Trophoblast cell (in vitro differentiated cells and primary cell): ENCODE data around the gene NOTCH4.

ENCODE experiments used
- DNase-seq, 2 donors: peaks; one replicate each; pipeline ENCODE4 v3.0.0-alpha.2; 2016
- H2AFZ ChIP-seq: 2 replicates; pipeline ENCODE4 v1.6.1; 2013; ENCODE audit warnings: low read length, moderate library complexity, mild to moderate bottlenecking; ENCODE audit not compliant: insufficient read depth, poor library complexity
- H2AK5ac ChIP-seq: 2 replicates; pipeline ENCODE4 v1.6.1; 2013; ENCODE audit warnings: mild to moderate bottlenecking, low read length
- H2BK120ac ChIP-seq: 2 replicates; pipeline ENCODE4 v1.6.1; 2013; ENCODE audit warnings: low read length, mild to moderate bottlenecking, moderate library complexity; ENCODE audit not compliant: insufficient read depth, poor library complexity
- H2BK12ac ChIP-seq: 2 replicates; pipeline ENCODE4 v1.6.1; 2013; ENCODE audit warnings: mild to moderate bottlenecking, low read length, moderate library complexity
- H2BK5ac ChIP-seq: 2 replicates; pipeline ENCODE4 v1.6.1; 2013; ENCODE audit warnings: low read length, low read depth, moderate library complexity, mild to moderate bottlenecking; ENCODE audit not compliant: poor library complexity
- H3K14ac ChIP-seq: 2 replicates; pipeline ENCODE4 v1.6.1; 2013; ENCODE audit warnings: mild to moderate bottlenecking, low read length
- H3K18ac ChIP-seq: 2 replicates; pipeline ENCODE4 v1.6.1; 2013; ENCODE audit warnings: mild to moderate bottlenecking, low read length
- H3K23ac ChIP-seq: 2 replicates; pipeline ENCODE4 v1.6.1; 2013; ENCODE audit warnings: low read length
- H3K27ac ChIP-seq: 2 replicates; pipeline ENCODE4 v1.5.1; 2013; ENCODE audit warnings: low read depth, mild to moderate bottlenecking, inconsistent platforms, low read length, moderate library complexity
- H3K27me3 ChIP-seq: 2 replicates; pipeline ENCODE4 v1.6.1; 2013; ENCODE audit warnings: inconsistent platforms, mild to moderate bottlenecking, low read length, moderate library complexity; ENCODE audit not compliant: insufficient read depth
- H3K36me3 ChIP-seq, 2 experiments: 1 replicate in 1 of 2; 2 replicates in 1 of 2; pipeline ENCODE4 v1.6.1; 2013; ENCODE audit warnings: low read length in 2 of 2, mild to moderate bottlenecking in 2 of 2, moderate library complexity in 1 of 2; ENCODE audit not compliant: insufficient read depth in 2 of 2, control insufficient read depth in 1 of 2
- H3K4ac ChIP-seq: 2 replicates; pipeline ENCODE4 v1.6.1; 2013; ENCODE audit warnings: low read depth, mild to moderate bottlenecking, low read length, moderate library complexity
- H3K4me1 ChIP-seq, 2 experiments: 1 replicate in 1 of 2; 2 replicates in 1 of 2; pipeline ENCODE4 v1.6.1; 2013; ENCODE audit warnings: low read length in 2 of 2, mild to moderate bottlenecking in 2 of 2, moderate library complexity in 1 of 2; ENCODE audit not compliant: insufficient read depth in 2 of 2, control insufficient read depth in 1 of 2
- H3K4me2 ChIP-seq: 2 replicates; pipeline ENCODE4 v1.6.1; 2013; ENCODE audit warnings: inconsistent platforms, mild to moderate bottlenecking, low read length, moderate library complexity
- H3K4me3 ChIP-seq: 2 replicates; pipeline ENCODE4 v1.5.1; 2013; ENCODE audit warnings: mild to moderate bottlenecking, low read depth, low read length, inconsistent platforms
- H3K79me1 ChIP-seq: one replicate; pipeline ENCODE4 v1.6.1; 2013; ENCODE audit warnings: low read length
- H3K79me2 ChIP-seq: 2 replicates; pipeline ENCODE4 v1.6.1; 2013; ENCODE audit warnings: low read length, mild to moderate bottlenecking; ENCODE audit not compliant: control insufficient read depth, insufficient read depth, poor library complexity
- H3K9ac ChIP-seq: 2 replicates; pipeline ENCODE4 v1.6.1; 2013; ENCODE audit warnings: mild to moderate bottlenecking, low read length
- H3K9me3 ChIP-seq: 2 replicates; pipeline ENCODE4 v1.6.1; 2013; ENCODE audit warnings: low read depth, mild to moderate bottlenecking, control low read depth, inconsistent platforms, low read length; ENCODE audit not compliant: insufficient read depth
- H4K12ac ChIP-seq: 2 replicates; pipeline ENCODE4 v1.6.1; 2013; ENCODE audit warnings: low read depth, mild to moderate bottlenecking, low read length, moderate library complexity
- H4K8ac ChIP-seq: 2 replicates; pipeline ENCODE4 v1.6.1; 2013; ENCODE audit warnings: low read depth, mild to moderate bottlenecking, low read length, moderate library complexity
- H4K91ac ChIP-seq: one replicate; pipeline ENCODE4 v1.6.1; 2013; ENCODE audit warnings: low read depth, mild to moderate bottlenecking, low read length, moderate library complexity
- WGBS: extraction: QIAGEN DNeasy Blood & Tissue Kit; methylation state at CpG from one replicate; pipeline ENCODE4 v1.1.7; 2013; ENCODE audit warnings: missing lambda C conversion rate; ENCODE audit not compliant: insufficient read length, insufficient coverage; ENCODE audit errors: extremely low coverage; 5-methylcytosine and 5-hydroxymethylcytosine counted together

NOTCH4 gene

DNA sequence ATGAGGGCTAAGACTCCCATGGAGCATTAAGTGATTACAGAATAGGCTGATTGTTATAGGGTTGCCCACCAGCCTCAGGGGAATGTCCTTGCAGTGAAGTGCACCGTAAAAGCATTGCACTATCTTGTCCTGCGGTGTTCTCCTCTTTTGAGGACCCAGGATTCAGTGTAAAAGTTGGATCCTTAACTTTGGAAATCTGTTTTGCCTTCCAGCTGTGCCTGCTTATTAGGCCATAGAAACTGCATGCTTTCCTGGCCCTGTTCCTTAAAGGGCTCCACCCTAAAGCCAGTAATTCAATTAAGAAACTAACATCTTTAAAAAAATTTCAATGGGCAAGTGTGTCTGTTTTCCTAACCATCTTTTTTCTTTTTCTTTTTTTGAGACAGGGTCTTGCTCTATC, 25.4 kb upstream of the NOTCH4 start:
- H2BK12ac ChIP-seq, result no peak overlapping the region
- H3K23ac ChIP-seq, result no peak overlapping the region
- WGBS, result no CpG with 5 or more reads among the region's 2 CpGs

DNA sequence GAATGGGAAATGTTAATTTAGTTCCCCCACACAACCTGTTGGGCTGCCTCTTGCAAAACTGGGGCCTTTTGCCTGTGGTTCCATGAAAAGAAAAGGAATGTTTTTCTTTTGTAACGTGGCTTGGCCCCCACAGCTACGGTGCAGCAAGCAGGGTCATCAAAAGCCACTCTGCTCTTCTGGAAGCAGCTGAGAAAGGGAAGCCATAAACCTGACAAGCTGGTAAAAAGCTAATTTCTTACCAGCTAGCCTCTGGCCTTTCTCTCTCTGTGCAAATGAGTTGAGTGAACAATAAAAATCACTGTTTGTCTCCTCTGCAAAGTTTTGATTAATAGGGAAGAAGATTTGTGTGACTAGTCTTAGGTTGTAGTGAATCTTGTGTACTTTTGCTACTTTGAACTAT, 23.5 kb upstream of the NOTCH4 start:
- H2BK120ac ChIP-seq, result no peak overlapping the region
- no peak overlapping the region for H3K14ac ChIP-seq
- no peak overlapping the region for H2BK12ac ChIP-seq
- WGBS, result no CpG with 5 or more reads among the region's 2 CpGs
- no peak overlapping the region for H4K12ac ChIP-seq
- H3K9me3 ChIP-seq, result peaks cover 3% of the 10 kb centered on the region
- H4K8ac ChIP-seq, result no peak overlapping the region
- H2AFZ ChIP-seq, result no peak overlapping the region
- no peak overlapping the region for H3K9ac ChIP-seq
- DNase-seq, result no peak
- no peaks in the 10 kb centered on the region for H3K27me3 ChIP-seq
- no peaks in the 10 kb centered on the region for H3K79me1 ChIP-seq
- no peak overlapping the region for H3K4ac ChIP-seq
- no peak overlapping the region for H3K27ac ChIP-seq
- H3K23ac ChIP-seq, result no peak overlapping the region
- H3K4me3 ChIP-seq, result no peak overlapping the region
- no peaks in the 10 kb centered on the region for H3K79me2 ChIP-seq
- H4K91ac ChIP-seq, result no peak overlapping the region
- no peaks in the 10 kb centered on the region for H3K4me1 ChIP-seq
- no peaks in the 10 kb centered on the region for H3K36me3 ChIP-seq
- H3K4me2 ChIP-seq, result no peak overlapping the region
- H2BK5ac ChIP-seq, result no peak overlapping the region
- no peak overlapping the region for H3K18ac ChIP-seq
- H2AK5ac ChIP-seq, result no peak overlapping the region

More for the DNA sequence above, 25.4 kb upstream of the NOTCH4 start:
- Histone ChIP-seq H3K9me3 (peaks cover 3% of the 10 kb centered on the region), H3K4me1 (no peaks in the 10 kb centered on the region), H3K27ac (no peak overlapping the region), H4K91ac (no peak overlapping the region), H3K18ac (no peak overlapping the region), H2BK5ac (no peak overlapping the region), H3K4me2 (no peak overlapping the region), H3K14ac (no peak overlapping the region), H3K27me3 (no peaks in the 10 kb centered on the region), H3K4me3 (no peak overlapping the region), H3K79me2 (no peaks in the 10 kb centered on the region), H3K79me1 (no peaks in the 10 kb centered on the region), H3K4ac (no peak overlapping the region), H2BK120ac (no peak overlapping the region), H2AFZ (no peak overlapping the region), H4K12ac (no peak overlapping the region), H3K36me3 (no peaks in the 10 kb centered on the region), H3K9ac (no peak overlapping the region), H2AK5ac (no peak overlapping the region), H4K8ac (no peak overlapping the region)
- no peak for DNase-seq

DNA sequence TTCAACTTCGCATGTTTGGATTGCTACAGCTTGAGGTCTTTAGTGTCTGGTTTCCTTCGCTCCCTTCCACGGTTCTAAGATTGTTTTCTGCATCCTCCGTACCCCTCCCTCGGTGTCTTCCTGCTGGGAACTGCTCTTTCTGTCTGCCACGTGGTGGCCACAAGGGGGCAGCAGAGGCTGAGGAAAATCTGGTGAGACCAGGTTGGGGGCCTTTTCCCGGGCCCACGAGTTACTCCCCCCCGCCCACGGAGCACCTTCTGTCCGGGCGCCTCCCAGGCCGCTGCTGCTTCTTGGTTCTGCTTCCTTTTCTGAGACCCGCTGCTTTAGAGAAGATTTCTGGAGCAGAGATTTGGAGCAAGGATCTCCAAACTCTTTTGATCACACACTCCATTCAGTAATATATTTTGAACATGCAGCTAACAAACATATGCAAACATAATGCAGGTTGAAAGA, 21.1 kb upstream of the NOTCH4 start:
- Histone ChIP-seq H2AK5ac (no peak overlapping the region), H3K4me1 (no peaks in the 10 kb centered on the region), H4K8ac (no peak overlapping the region), H3K4me2 (no peak overlapping the region), H2BK5ac (no peak overlapping the region), H3K27me3 (no peaks in the 10 kb centered on the region), H4K12ac (no peak overlapping the region), H2AFZ (no peak overlapping the region), H3K23ac (no peak overlapping the region), H2BK120ac (no peak overlapping the region), H3K14ac (no peak overlapping the region), H3K9me3 (peaks cover 3% of the 10 kb centered on the region), H3K79me1 (no peaks in the 10 kb centered on the region), H3K27ac (no peak overlapping the region), H3K4me3 (no peak overlapping the region), H3K36me3 (no peaks in the 10 kb centered on the region), H3K79me2 (no peaks in the 10 kb centered on the region), H4K91ac (no peak overlapping the region), H2BK12ac (no peak overlapping the region), H3K9ac (no peak overlapping the region), H3K18ac (no peak overlapping the region), H3K4ac (no peak overlapping the region)
- no CpG with 5 or more reads among the region's 14 CpGs for WGBS
- peak; percentile 57 to 81 for DNase-seq

DNA sequence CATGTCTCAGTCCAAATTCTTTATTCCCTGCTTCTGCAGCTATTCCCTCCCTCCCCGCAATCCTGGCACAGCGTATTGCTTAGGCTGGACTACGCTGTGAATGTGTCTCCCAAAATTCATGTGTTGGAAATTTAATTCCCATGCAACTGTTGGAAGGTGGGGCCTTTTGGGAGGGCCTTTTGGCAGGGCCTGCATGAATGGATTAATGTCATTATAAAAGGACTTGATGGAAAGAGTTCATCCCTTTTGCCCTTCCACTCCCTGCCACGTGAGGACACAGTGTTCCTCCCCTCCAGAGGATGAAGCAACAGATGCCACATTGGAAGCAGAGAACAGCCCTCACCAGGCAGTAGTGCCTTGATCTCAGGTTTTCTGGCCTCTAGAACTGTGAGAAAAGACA, 20.4 kb upstream of the NOTCH4 start:
- no CpG with 5 or more reads among the region's 4 CpGs for WGBS
- no peak overlapping the region for H3K4me3 ChIP-seq
- H3K27ac ChIP-seq, result no peak overlapping the region
- H3K4me1 ChIP-seq, result no peaks in the 10 kb centered on the region
- H2BK120ac ChIP-seq, result no peak overlapping the region
- H3K27me3 ChIP-seq, result no peaks in the 10 kb centered on the region
- no peak overlapping the region for H3K4me2 ChIP-seq
- H4K91ac ChIP-seq, result no peak overlapping the region
- H2BK12ac ChIP-seq, result no peak overlapping the region
- DNase-seq, result no peak
- H4K12ac ChIP-seq, result no peak overlapping the region
- peaks cover 1% of the 10 kb centered on the region for H3K9me3 ChIP-seq
- H4K8ac ChIP-seq, result no peak overlapping the region
- H2AFZ ChIP-seq, result no peak overlapping the region
- no peaks in the 10 kb centered on the region for H3K79me1 ChIP-seq
- no peak overlapping the region for H3K14ac ChIP-seq
- H3K36me3 ChIP-seq, result no peaks in the 10 kb centered on the region
- no peak overlapping the region for H3K4ac ChIP-seq
- H3K23ac ChIP-seq, result no peak overlapping the region
- H3K18ac ChIP-seq, result no peak overlapping the region
- H3K79me2 ChIP-seq, result no peaks in the 10 kb centered on the region
- H2BK5ac ChIP-seq, result no peak overlapping the region
- no peak overlapping the region for H2AK5ac ChIP-seq
- H3K9ac ChIP-seq, result no peak overlapping the region
